HG02798 (cell line): ENCODE measurements around the gene WDCP.

Source experiments
- ATAC-seq: cut with Tn5 transposase; IDR thresholded peaks from one replicate; pipeline ENCODE4 v1.9.1; 2021; ENCODE audit warnings: mild to moderate bottlenecking; ENCODE audit not compliant: unreplicated experiment, poor library complexity

WDCP gene

DNA sequence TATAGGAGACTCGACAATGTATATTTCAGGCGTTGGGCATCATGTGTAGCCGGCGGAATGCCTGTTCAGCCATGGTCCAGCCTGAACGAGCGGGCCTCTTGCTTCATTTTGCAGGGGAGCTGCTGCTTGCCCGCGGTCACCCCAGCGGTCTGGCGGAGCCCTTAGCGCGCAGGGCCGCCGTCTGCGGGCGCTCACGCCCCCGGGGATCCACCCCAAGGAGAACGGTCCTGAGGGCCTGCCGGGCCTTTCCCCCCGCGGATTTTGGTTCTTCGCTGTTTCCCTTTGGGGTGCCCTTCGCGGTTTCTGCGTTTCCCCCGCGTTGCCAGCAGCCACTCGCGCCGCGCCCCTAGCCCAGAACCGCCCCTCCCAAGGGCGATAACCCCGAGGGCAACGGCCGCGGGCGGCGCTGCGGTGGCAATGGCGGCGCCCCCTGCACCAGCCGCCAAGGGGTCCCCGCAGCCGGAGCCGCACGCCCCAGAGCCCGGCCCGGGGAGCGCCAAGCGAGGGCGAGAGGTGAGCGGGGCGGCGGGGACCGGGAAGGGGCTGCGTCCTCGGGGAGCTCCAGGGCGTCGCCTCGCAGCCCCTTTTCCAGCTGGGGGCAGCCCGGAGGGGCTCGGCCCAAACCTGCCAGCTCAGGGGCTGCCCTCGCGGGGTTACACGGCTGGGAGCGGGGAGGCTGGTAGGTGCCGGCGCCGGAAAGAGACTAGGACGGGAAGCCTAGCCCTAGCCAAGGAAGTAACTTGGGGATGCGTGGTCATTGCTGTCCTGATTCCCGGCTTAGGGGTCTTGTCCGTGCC, 37.3 kb downstream of the WDCP start, which contains the start of gene MFSD2B:
Gene MFSD2B (plus strand): TSS at position 406 of the 797 bp plus-strand sequence. CDS start 12 bp downstream, at position 418.
- ATAC-seq, result no peak

- ATAC-seq, result no peak
Measured at GRCh38 chr2:24009367-24009679, 37.9 kb downstream of the WDCP start.

DNA sequence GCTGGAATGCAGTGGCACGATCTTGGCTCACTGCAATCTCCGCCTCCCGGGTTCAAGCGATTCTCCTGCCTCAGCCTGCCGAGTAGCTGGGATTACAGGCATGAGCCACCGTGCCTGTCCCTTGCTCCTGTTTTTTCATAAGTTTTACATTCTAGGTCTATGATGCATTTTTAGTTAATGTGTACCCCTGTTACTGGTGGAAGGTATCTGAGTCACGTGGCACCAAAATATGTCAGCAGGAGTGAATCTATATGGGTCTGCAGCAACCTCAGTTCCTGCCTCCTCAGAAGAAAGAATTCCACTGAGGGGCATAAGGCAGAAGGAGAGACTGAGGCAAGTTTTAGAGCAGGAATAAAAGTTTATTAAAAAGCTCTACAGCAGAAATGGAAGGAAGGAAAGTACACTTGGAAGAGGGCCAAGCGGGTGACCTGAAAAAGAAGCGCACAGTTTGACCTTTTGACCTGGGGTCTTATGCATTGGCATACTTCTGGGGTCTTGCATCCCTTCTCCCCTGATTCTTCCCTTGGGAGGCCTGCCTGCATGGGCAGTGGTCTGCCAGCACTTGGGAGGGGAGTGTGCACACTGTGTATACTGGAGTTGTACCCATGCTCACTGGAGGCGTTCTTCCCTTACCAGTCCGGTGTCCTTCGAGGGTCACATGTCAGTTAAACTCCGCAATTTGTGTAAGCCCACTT, 38.4 kb downstream of the WDCP start:
- ATAC-seq, result no peak

DNA sequence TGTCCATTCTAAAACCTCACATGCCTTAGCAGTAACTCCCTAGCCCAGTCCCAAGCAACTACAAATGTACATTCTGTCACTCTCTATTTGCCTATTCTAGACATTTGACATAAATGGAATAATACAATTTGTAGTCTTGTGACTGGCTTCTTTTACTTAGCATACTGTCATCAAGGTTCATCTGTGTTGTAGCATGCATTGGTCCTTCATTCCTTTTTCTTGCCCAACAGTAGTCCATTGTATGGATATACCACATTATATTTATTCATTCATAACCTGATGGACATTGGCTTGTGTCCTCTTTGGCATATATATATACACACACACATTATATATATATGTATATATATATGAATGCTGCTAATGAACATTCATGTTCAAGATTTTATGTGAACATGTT, 39.5 kb downstream of the WDCP start:
- no peak for ATAC-seq

DNA sequence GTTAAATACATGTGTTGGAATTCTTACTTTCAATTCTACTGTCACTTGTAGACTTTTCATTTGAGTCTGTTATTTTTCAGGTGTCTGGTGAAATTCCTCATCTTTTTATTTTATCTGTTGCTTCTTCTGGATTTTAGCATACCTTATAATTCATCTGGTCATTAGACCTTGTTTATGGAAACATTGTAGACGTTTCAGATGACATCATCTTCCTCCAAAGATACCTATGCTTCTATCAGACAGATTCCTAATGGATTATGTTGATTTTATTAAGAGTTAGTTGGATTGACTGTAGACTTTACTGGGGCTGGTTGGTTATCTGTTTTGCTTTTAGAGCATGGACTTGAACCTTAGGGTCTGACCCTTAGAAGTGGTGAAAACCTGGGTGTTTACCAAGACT, 52.6 kb downstream of the WDCP start:
- ATAC-seq, result no peak

GRCh38 chr2:23993736-23994269, 53.4 kb downstream of the WDCP start:
- ATAC-seq, result no peak

GRCh38 chr2:23992931-23993330, 54.3 kb downstream of the WDCP start:
- ATAC-seq, result no peak

GRCh38 chr2:23988371-23988770, 58.8 kb downstream of the WDCP start:
- no peak for ATAC-seq
